NCI-H2196 (cell line): ENCODE results near the gene SLAMF7.
"Not testable (repeated sequence)": the region's sequence is repeated elsewhere in the genome, so short reads cannot be mapped to it uniquely, and the experiment has no call there.

Experiments
- DNase-seq: peaks from one replicate; lab custom pipeline; 2025; ENCODE audit not compliant: unreplicated experiment; lab: John Stamatoyannopoulos, UW

Gene SLAMF7

GRCh38 chr1:160739098-160739511 lies at the start of gene SLAMF7:
SLAMF7 (plus strand) TSS chr1:160739247; CDS start chr1:160739302, 55 bp downstream.
- no peak for DNase-seq

GRCh38 chr1:160692390-160692789 lies 46.7 kb upstream of the SLAMF7 start:
- not testable (repeated sequence) for DNase-seq

GRCh38 chr1:160702100-160702499 lies 36.9 kb upstream of the SLAMF7 start:
- no peak for DNase-seq

GRCh38 chr1:160704250-160704649 lies 34.8 kb upstream of the SLAMF7 start:
- no peak for DNase-seq

- not testable (repeated sequence) for DNase-seq
These were observed 33.8 kb upstream of the SLAMF7 start for GRCh38 chr1:160705212-160705621.

GRCh38 chr1:160705742-160706141 lies 33.3 kb upstream of the SLAMF7 start:
- no peak for DNase-seq

GRCh38 chr1:160706526-160707235 lies 32.4 kb upstream of the SLAMF7 start:
- no peak for DNase-seq

GRCh38 chr1:160707236-160708064 lies 31.6 kb upstream of the SLAMF7 start:
- DNase-seq, result no peak

- no peak for DNase-seq
These were observed 30.9 kb upstream of the SLAMF7 start for GRCh38 chr1:160708118-160708517.

GRCh38 chr1:160708801-160709200 lies 30.2 kb upstream of the SLAMF7 start:
- no peak for DNase-seq

GRCh38 chr1:160709715-160710114 lies 29.3 kb upstream of the SLAMF7 start:
- no peak for DNase-seq

- DNase-seq, result no peak
These were observed 28.4 kb upstream of the SLAMF7 start for GRCh38 chr1:160710517-160711252.

GRCh38 chr1:160711276-160711601 lies 27.8 kb upstream of the SLAMF7 start:
- no peak for DNase-seq

- DNase-seq, result no peak
These were observed 27.3 kb upstream of the SLAMF7 start, which contains the start of gene CD48 for GRCh38 chr1:160711602-160712311. CD48 (minus strand) TSS chr1:160711822; CDS start chr1:160711763, 59 bp downstream.

- DNase-seq, result not testable (repeated sequence)
These were observed 26.4 kb upstream of the SLAMF7 start for GRCh38 chr1:160712525-160713080.

GRCh38 chr1:160713161-160713560 lies 25.9 kb upstream of the SLAMF7 start:
- DNase-seq, result no peak

- not testable (repeated sequence) for DNase-seq
These were observed 24.9 kb upstream of the SLAMF7 start for GRCh38 chr1:160714034-160714648.

GRCh38 chr1:160716013-160716412 lies 23.0 kb upstream of the SLAMF7 start:
- DNase-seq, result no peak

GRCh38 chr1:160717306-160717705 lies 21.7 kb upstream of the SLAMF7 start:
- DNase-seq, result no peak

GRCh38 chr1:160718210-160718609 lies 20.8 kb upstream of the SLAMF7 start:
- DNase-seq, result no peak
